Measurements from ENCODE around the gene GPR137B. TPM values are rescaled to one million over a fixed set of nuclear protein-coding genes. Genes with fewer than 3 reads are reported as not detected.
A peak's percentile ranks its signal among the peaks of the same experiment; 100 is the strongest.
"Not testable (repeated sequence)": the region's sequence is repeated elsewhere in the genome, so short reads cannot be mapped to it uniquely, and the experiment has no call there.

Gene GPR137B
- total and polyA plus RNA-seq, 5 donors = 21.3 to 73.3 (median 26.3) TPM

GRCh38 chr1:236155399-236155767 lies 13.0 kb downstream of the GPR137B start:
- ATAC-seq (no peak), DNase-seq (peak in 1 of 3 donors; percentile 42)
- no peak overlapping the region for H3K4me3 ChIP-seq (ENCODE audit: low read length)
- no peaks in the 10 kb centered on the region for H3K9me3 ChIP-seq (ENCODE audit: control insufficient read depth, low read length)
- no peak overlapping the region for H3K27ac ChIP-seq (ENCODE audit: low read length)
- no peaks in the 10 kb centered on the region for H3K4me1 ChIP-seq (ENCODE audit: control insufficient read depth, insufficient read depth, low read length)
- H3K27me3 ChIP-seq (ENCODE audit: control insufficient read depth, insufficient read depth) = no peaks in the 10 kb centered on the region
- 88% methylated on average over 11 of the region's 11 CpGs for WGBS
- intact Hi-C loops (cut with DNase I) = no loop called here

- Histone ChIP-seq H3K4me3 (ENCODE audit: low read length) (no peak overlapping the region), H3K9me3 (ENCODE audit: control insufficient read depth, low read length) (no peaks in the 10 kb centered on the region), H3K4me1 (ENCODE audit: control insufficient read depth, insufficient read depth, low read length) (peaks cover 2% of the 10 kb centered on the region), H3K27ac (ENCODE audit: low read length) (no peak overlapping the region), H3K27me3 (ENCODE audit: control insufficient read depth, insufficient read depth) (no peaks in the 10 kb centered on the region)
- WGBS = 93% methylated on average over 15 of the region's 15 CpGs
- peak in 1 of 3 donors; percentile 44 for DNase-seq
- intact Hi-C loops (cut with DNase I) = no loop called here
- no peak for ATAC-seq
Measured at GRCh38 chr1:236155841-236156503, 13.6 kb downstream of the GPR137B start.

GRCh38 chr1:236156512-236157208 lies 14.3 kb downstream of the GPR137B start:
- ATAC-seq (peak in 1 of 2 donors; percentile 43), DNase-seq (peak in 2 of 3 donors; percentile 51 to 61)
- Histone ChIP-seq H3K27me3 (ENCODE audit: control insufficient read depth, insufficient read depth) (no peaks in the 10 kb centered on the region), H3K4me1 (ENCODE audit: control insufficient read depth, insufficient read depth, low read length) (peaks cover 2% of the 10 kb centered on the region), H3K27ac (ENCODE audit: low read length) (no peak overlapping the region), H3K4me3 (ENCODE audit: low read length) (no peak overlapping the region), H3K9me3 (ENCODE audit: control insufficient read depth, low read length) (no peaks in the 10 kb centered on the region)
- intact Hi-C loops (cut with DNase I) = no loop called here
- WGBS = 86% methylated on average over 18 of the region's 18 CpGs

GRCh38 chr1:236158072-236158471 lies 15.7 kb downstream of the GPR137B start:
- H3K27ac ChIP-seq (ENCODE audit: low read length); ATAC-seq; H3K4me3 ChIP-seq (ENCODE audit: low read length); H3K4me1 ChIP-seq (ENCODE audit: control insufficient read depth, insufficient read depth, low read length); H3K27me3 ChIP-seq (ENCODE audit: control insufficient read depth, insufficient read depth); intact Hi-C loops (cut with DNase I); DNase-seq; H3K9me3 ChIP-seq (ENCODE audit: control insufficient read depth, low read length): not testable (repeated sequence)
- WGBS = 94% methylated on average over 9 of the region's 9 CpGs

GRCh38 chr1:236158719-236159118 lies 16.4 kb downstream of the GPR137B start:
- Histone ChIP-seq H3K9me3 (ENCODE audit: control insufficient read depth, low read length) (no peaks in the 10 kb centered on the region), H3K4me1 (ENCODE audit: control insufficient read depth, insufficient read depth, low read length) (peaks cover 4% of the 10 kb centered on the region), H3K27ac (ENCODE audit: low read length) (no peak overlapping the region), H3K27me3 (ENCODE audit: control insufficient read depth, insufficient read depth) (no peaks in the 10 kb centered on the region), H3K4me3 (ENCODE audit: low read length) (no peak overlapping the region)
- WGBS = 94% methylated on average over 2 of the region's 2 CpGs
- ATAC-seq = no peak
- no peak for DNase-seq
- intact Hi-C loops (cut with DNase I) = no loop called here

GRCh38 chr1:236159704-236160539 lies 17.6 kb downstream of the GPR137B start:
- DNase-seq (peak in 1 of 3 donors; percentile 28), ATAC-seq (no peak)
- 82% methylated on average over 19 of the region's 19 CpGs for WGBS
- intact Hi-C loops (cut with DNase I) = no loop called here
- Histone ChIP-seq H3K27ac (ENCODE audit: low read length) (no peak overlapping the region), H3K4me3 (ENCODE audit: low read length) (no peak overlapping the region), H3K27me3 (ENCODE audit: control insufficient read depth, insufficient read depth) (no peaks in the 10 kb centered on the region), H3K4me1 (ENCODE audit: control insufficient read depth, insufficient read depth, low read length) (peaks cover 9% of the 10 kb centered on the region), H3K9me3 (ENCODE audit: control insufficient read depth, low read length) (no peaks in the 10 kb centered on the region)

- intact Hi-C loops (cut with DNase I) = no loop called here
- no peak for ATAC-seq
- no peak for DNase-seq
- no peaks in the 10 kb centered on the region for H3K27me3 ChIP-seq (ENCODE audit: control insufficient read depth, insufficient read depth)
- H3K9me3 ChIP-seq (ENCODE audit: control insufficient read depth, low read length) = no peaks in the 10 kb centered on the region
- no peak overlapping the region for H3K4me3 ChIP-seq (ENCODE audit: low read length)
- no peak overlapping the region for H3K27ac ChIP-seq (ENCODE audit: low read length)
- H3K4me1 ChIP-seq (ENCODE audit: control insufficient read depth, insufficient read depth, low read length) = peaks cover 9% of the 10 kb centered on the region
- WGBS = 94% methylated on average over 10 of the region's 10 CpGs
Measured at GRCh38 chr1:236160540-236161127, 18.3 kb downstream of the GPR137B start.

- 79% methylated on average over 9 of the region's 9 CpGs for WGBS
- no peaks in the 10 kb centered on the region for H3K9me3 ChIP-seq (ENCODE audit: control insufficient read depth, low read length)
- intact Hi-C loops (cut with DNase I) = no loop called here
- no peak overlapping the region for H3K27ac ChIP-seq (ENCODE audit: low read length)
- H3K27me3 ChIP-seq (ENCODE audit: control insufficient read depth, insufficient read depth) = no peaks in the 10 kb centered on the region
- H3K4me1 ChIP-seq (ENCODE audit: control insufficient read depth, insufficient read depth, low read length) = peaks cover 9% of the 10 kb centered on the region
- DNase-seq = peak in 1 of 3 donors; percentile 80
- ATAC-seq = peak; percentile 73 to 79
- no peak overlapping the region for H3K4me3 ChIP-seq (ENCODE audit: low read length)
Measured at GRCh38 chr1:236161230-236161629, 18.9 kb downstream of the GPR137B start.

GRCh38 chr1:236161755-236162154 lies 19.4 kb downstream of the GPR137B start:
- H3K27me3 ChIP-seq (ENCODE audit: control insufficient read depth, insufficient read depth); H3K9me3 ChIP-seq (ENCODE audit: control insufficient read depth, low read length); DNase-seq; H3K4me1 ChIP-seq (ENCODE audit: control insufficient read depth, insufficient read depth, low read length); ATAC-seq; H3K4me3 ChIP-seq (ENCODE audit: low read length); intact Hi-C loops (cut with DNase I); H3K27ac ChIP-seq (ENCODE audit: low read length): not testable (repeated sequence)
- 90% methylated on average over 3 of the region's 3 CpGs for WGBS

GRCh38 chr1:236163463-236164153 lies 21.3 kb downstream of the GPR137B start:
- no peaks in the 10 kb centered on the region for H3K9me3 ChIP-seq (ENCODE audit: control insufficient read depth, low read length)
- peak in 1 of 3 donors; percentile 48 for DNase-seq
- no peak overlapping the region for H3K4me3 ChIP-seq (ENCODE audit: low read length)
- ATAC-seq = peak; percentile 19 to 34
- 46% methylated on average over 6 of the region's 6 CpGs for WGBS
- intact Hi-C loops (cut with DNase I) = no loop called here
- no peak overlapping the region for H3K27ac ChIP-seq (ENCODE audit: low read length)
- H3K27me3 ChIP-seq (ENCODE audit: control insufficient read depth, insufficient read depth) = no peaks in the 10 kb centered on the region
- H3K4me1 ChIP-seq (ENCODE audit: control insufficient read depth, insufficient read depth, low read length) = peaks cover 9% of the 10 kb centered on the region

Data from right cardiac atrium (tissue), 5 donors.